ENCODE measurements around the gene ARHGAP1.

GRCh38 chr11:46675949-46676348 is 24.5 kb downstream of the ARHGAP1 start:
- no peak for TF ChIP-seq POLR2AphosphoS5 (IDR thresholded peaks at IDR 0.05; ENCODE audit: low read depth, low read length)
- TF ChIP-seq POLR2A (IDR thresholded peaks at IDR 0.05; ENCODE audit: low read depth, low read length), result no peak

Data from GM12891 (cell line).